Effector memory CD4-positive, alpha-beta T cell (primary cell): ENCODE data around the gene VWA5B1.
"Not testable (repeated sequence)": the region's sequence is repeated elsewhere in the genome, so short reads cannot be mapped to it uniquely, and the experiment has no call there.

Experiments
- DNase-seq, 3 donors: peaks; one replicate each; pipeline ENCODE4 v3.0.0-alpha.2; 2020
- H3K27ac ChIP-seq: 2 replicates; pipeline ENCODE4 v1.7.0; 2013; ENCODE audit warnings: mild to moderate bottlenecking, low read length, moderate library complexity; ENCODE audit not compliant: insufficient read depth, poor library complexity, severe bottlenecking
- H3K27me3 ChIP-seq: replicated peaks from 2 replicates; pipeline ENCODE4 v1.7.0; 2013; ENCODE audit warnings: mild to moderate bottlenecking, low read length; ENCODE audit not compliant: insufficient read depth, control insufficient read depth, poor library complexity, severe bottlenecking
- H3K36me3 ChIP-seq: 2 replicates; pipeline ENCODE4 v1.7.0; 2013; ENCODE audit warnings: mild to moderate bottlenecking, low read length, moderate library complexity; ENCODE audit not compliant: control insufficient read depth, insufficient read depth
- H3K4me1 ChIP-seq: 2 replicates; pipeline ENCODE4 v1.7.0; 2013; ENCODE audit warnings: low read length, mild to moderate bottlenecking; ENCODE audit not compliant: control insufficient read depth, insufficient read depth, poor library complexity, severe bottlenecking
- H3K4me3 ChIP-seq: 2 replicates; pipeline ENCODE4 v1.7.0; 2013; ENCODE audit warnings: low read length, low read depth, mild to moderate bottlenecking; ENCODE audit not compliant: insufficient read depth, poor library complexity, severe bottlenecking
- H3K9me3 ChIP-seq: 2 replicates; pipeline ENCODE4 v1.7.0; 2013; ENCODE audit warnings: mild to moderate bottlenecking, low read length, moderate library complexity; ENCODE audit not compliant: control insufficient read depth

VWA5B1 gene

DNA sequence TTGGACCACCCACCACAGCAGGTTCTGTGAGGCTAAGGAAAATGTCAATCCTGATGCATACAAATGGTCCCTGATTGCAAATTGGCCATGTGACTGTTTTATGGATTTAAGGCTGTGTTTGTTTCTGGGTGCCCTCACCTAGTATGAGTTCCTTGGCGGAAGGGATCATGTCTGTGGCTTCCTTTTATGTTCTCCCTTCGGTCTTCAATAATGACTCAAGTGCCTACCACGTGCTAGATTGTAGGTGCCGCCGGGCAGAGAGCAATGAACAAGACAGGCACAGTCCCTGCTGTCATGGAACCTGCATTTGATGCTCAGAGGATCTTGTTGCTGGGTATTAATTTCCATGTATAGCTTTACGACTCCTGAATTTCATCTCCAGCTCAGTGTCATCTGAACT, 9.8 kb upstream of the VWA5B1 start:
- H3K4me1 ChIP-seq: no peaks in the 10 kb centered on the region
- H3K36me3 ChIP-seq: no peaks in the 10 kb centered on the region
- no peaks in the 10 kb centered on the region for H3K9me3 ChIP-seq
- DNase-seq: no peak
- no peak overlapping the region for H3K27ac ChIP-seq
- no peak overlapping the region for H3K4me3 ChIP-seq
- no peaks in the 10 kb centered on the region for H3K27me3 ChIP-seq

DNA sequence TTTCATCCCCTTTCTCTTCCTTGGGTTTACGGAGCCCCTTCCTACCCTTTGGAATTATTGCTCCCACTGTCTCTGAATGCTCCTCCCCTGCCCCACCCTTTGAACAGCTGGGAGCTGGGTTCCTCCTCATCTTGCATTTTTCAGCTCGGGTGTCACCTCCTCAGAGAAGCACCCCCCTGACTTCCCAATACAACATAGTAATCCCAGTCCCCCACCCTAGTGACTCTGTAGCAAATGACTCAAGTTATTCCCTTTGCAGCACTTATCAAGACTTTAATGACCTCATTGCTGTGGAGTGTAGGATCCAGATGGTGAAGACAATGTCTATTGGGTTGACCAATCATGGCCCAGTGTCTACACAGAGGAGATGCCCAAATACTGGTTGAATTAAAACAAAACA, 8.9 kb upstream of the VWA5B1 start:
- no peaks in the 10 kb centered on the region for H3K36me3 ChIP-seq
- DNase-seq: no peak
- H3K27me3 ChIP-seq: no peaks in the 10 kb centered on the region
- H3K9me3 ChIP-seq: no peaks in the 10 kb centered on the region
- H3K4me3 ChIP-seq: no peak overlapping the region
- no peaks in the 10 kb centered on the region for H3K4me1 ChIP-seq
- H3K27ac ChIP-seq: no peak overlapping the region

DNA sequence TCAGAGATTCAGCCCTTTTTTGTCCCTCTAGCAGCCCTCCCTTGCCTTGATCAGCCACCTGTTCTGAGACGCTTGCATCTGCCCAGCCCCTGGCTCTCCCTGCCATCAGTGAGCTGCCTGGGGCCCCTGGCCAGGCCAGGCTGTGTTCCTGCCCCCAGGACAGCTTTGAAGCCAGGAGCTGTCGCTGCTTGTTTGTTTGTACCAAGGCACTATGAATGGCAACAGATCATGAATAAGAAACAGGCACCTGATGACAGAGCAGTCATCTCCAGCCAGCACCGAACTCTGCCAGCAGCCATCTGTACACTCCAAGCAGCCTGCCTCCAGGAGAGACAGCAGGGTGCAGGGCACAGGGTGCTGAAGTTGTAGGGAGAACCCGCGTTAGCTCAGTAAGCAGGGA, 8.1 kb upstream of the VWA5B1 start:
- H3K27me3 ChIP-seq: no peaks in the 10 kb centered on the region

DNA sequence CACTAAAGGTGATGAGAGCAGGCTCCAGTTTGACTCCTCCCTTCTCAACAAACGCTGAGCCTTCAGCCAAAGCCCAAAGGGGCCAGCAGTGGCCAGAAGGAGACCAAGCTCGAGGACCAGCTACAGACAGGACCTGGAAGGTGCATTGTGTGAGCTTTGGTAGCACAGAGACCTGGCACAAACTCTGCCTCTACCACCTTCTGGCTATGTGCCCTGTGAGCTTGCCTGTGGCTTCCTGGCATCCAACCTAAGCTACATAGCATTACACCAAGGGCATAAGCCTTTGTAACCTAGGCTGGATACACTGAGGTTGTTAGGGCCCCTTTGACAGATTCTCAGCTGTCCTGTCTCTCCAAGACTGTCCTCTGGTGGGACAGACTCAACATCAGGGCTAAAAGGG, 6.6 kb upstream of the VWA5B1 start:
- DNase-seq: no peak
- Histone ChIP-seq H3K4me3 (no peak overlapping the region), H3K9me3 (no peaks in the 10 kb centered on the region), H3K27me3 (peaks cover 3% of the 10 kb centered on the region), H3K27ac (no peak overlapping the region), H3K4me1 (no peaks in the 10 kb centered on the region), H3K36me3 (no peaks in the 10 kb centered on the region)

More for the DNA sequence above, 8.1 kb upstream of the VWA5B1 start:
- no peak overlapping the region for H3K27ac ChIP-seq
- H3K36me3 ChIP-seq: no peaks in the 10 kb centered on the region
- H3K4me1 ChIP-seq: no peaks in the 10 kb centered on the region
- H3K4me3 ChIP-seq: no peak overlapping the region
- H3K9me3 ChIP-seq: no peaks in the 10 kb centered on the region
- DNase-seq: no peak

DNA sequence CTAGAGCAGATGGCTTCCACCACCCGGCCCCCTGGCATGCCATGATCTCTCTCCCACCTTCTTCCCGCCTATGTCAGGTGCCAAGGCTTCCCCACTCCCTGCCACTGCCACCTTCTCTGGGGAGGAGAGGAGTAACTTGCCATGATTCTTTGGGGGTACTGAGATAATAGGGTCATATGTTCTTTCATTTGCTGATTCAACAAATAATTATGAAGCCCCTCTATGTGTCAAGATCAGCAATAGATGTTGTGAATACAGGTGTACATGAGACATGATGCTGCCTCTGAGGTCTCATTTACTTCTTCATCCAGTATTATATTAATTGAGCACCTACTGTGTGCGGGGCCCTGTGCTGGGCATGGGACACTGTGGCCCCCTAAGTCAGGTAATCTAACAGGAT, 6.0 kb upstream of the VWA5B1 start:
- Histone ChIP-seq H3K4me1 (no peaks in the 10 kb centered on the region), H3K27me3 (peaks cover 7% of the 10 kb centered on the region), H3K27ac (no peak overlapping the region), H3K4me3 (no peak overlapping the region), H3K9me3 (no peaks in the 10 kb centered on the region), H3K36me3 (no peaks in the 10 kb centered on the region)
- no peak for DNase-seq

DNA sequence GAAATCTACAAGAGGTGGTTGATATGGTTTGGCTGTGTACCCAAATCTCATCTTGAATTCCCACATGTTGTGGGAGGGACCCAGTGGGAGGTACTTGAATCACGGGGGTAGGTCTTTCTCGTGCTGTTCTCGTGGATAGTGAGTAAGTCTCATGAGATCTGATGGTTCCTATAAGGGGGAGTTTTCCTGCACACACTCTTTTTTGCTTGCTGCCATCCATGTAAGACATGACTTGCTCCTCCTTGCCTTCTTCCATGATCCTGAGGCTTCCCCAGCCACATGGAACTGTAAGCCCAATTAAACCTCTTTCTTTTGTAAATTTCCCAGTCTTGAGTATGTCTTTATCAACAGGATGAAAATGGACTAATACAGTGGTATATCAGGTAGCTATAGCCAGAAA, 5.2 kb upstream of the VWA5B1 start:
- H3K36me3 ChIP-seq: no peaks in the 10 kb centered on the region
- no peak for DNase-seq
- no peaks in the 10 kb centered on the region for H3K9me3 ChIP-seq
- no peak overlapping the region for H3K4me3 ChIP-seq
- no peaks in the 10 kb centered on the region for H3K4me1 ChIP-seq
- H3K27ac ChIP-seq: no peak overlapping the region
- peaks cover 10% of the 10 kb centered on the region for H3K27me3 ChIP-seq

DNA sequence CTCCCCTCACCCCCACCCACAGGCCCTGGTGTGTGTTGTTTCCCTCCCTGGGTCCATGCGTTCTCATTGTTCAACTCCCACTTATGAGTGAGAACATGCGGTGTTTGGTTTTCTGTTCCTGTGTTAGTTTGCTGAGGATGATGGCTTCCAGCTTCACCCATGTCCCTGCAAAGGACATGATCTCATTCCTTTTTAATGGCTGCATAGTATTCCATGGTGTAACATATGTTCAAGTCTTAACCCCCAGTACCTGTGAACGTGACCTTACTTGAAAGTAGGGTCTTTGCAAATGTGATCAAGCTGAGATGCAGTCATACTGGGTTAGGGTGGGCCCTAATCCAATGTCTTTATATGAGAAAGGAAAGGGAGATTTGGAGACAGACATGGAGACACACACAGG, 3.0 kb upstream of the VWA5B1 start:
- peaks cover 20% of the 10 kb centered on the region for H3K27me3 ChIP-seq
- H3K36me3 ChIP-seq, H3K4me3 ChIP-seq, H3K4me1 ChIP-seq, DNase-seq, H3K27ac ChIP-seq, H3K9me3 ChIP-seq: not testable (repeated sequence)

DNA sequence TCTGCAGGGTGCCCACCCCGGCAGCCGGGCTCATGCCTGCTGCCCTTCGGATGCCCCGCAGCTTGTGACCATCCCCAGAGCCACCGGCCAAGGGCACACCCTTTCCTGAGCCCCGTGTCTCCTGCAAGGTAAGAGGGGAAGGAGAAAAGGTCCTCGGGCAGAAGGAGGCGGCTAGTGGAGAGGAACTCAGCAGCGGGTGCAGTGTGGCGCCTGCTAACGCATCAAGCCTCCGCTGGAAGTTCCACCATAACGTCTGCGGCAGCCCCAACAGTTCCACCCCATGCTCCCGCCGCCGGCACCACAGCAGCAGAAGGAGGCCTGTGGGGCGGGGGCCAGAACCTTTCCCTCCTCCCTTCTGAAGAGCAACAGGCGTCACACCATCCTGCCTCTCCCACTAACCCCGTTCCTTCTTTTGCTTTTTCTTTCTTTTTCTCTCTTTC, 990 bp downstream of the VWA5B1 start:
- H3K27me3 ChIP-seq: peaks cover 24% of the 10 kb centered on the region
- no peak for DNase-seq
- peaks cover 3% of the 10 kb centered on the region for H3K4me1 ChIP-seq
- H3K9me3 ChIP-seq: no peaks in the 10 kb centered on the region
- H3K4me3 ChIP-seq: no peak overlapping the region
- no peak overlapping the region for H3K27ac ChIP-seq
- H3K36me3 ChIP-seq: no peaks in the 10 kb centered on the region

DNA sequence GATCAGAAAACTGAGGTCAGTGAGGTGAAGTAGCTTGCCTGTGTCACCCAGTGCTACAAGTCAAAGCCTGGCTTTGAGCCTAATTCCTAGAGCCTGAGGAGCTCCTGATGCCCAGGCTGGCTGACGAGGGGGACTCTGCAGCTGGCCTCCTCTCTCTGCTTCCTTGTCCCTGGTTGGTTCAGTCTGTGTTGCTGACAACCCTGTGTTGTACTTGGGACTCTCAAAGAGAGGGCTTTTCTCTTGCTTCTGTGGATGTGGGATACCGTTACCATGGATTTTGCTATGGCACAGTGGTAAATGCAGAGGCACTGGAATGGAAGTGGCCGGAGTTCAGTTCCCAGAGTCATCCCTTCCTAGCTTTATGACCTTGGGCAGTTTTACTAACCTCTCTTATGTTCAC, 8.0 kb downstream of the VWA5B1 start:
- H3K4me1 ChIP-seq: no peaks in the 10 kb centered on the region
- no peak overlapping the region for H3K4me3 ChIP-seq
- no peaks in the 10 kb centered on the region for H3K9me3 ChIP-seq
- H3K27me3 ChIP-seq: peaks cover under 1% of the 10 kb centered on the region
- H3K27ac ChIP-seq: no peak overlapping the region
- no peaks in the 10 kb centered on the region for H3K36me3 ChIP-seq
- DNase-seq: no peak

DNA sequence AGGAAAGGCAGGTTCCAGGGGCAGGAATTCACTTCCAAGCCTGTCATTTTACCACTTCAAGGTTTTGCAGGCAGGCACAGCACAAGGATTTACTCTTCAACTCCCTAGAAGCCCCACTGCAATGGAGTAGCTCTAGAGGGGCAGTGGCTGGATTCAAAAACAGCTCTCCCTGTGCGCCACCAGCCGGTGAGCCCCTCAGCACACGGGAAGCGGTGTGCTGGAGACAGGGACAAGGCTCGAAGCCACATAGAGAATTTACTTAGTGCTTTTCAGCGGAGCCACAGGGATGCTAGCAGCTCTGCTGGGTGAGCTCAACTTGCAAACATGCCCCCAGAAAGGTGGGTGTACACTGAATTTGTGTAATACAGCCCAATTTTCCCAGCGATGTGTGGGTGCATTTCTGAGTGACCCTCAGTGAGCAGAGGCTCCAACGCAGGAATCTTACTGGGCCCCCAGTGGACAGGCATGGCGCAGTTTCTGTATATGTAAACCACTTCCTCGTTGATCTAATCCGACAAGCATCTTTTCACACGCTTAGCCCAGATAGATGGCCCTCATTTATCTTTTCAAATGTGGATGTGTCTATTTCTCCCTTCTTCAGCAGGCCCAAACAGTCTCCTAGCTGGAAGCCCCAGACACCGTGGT, 10.9 kb downstream of the VWA5B1 start:
- H3K9me3 ChIP-seq: no peaks in the 10 kb centered on the region
- no peaks in the 10 kb centered on the region for H3K27me3 ChIP-seq
- no peak for DNase-seq
- no peaks in the 10 kb centered on the region for H3K4me1 ChIP-seq
- no peak overlapping the region for H3K4me3 ChIP-seq
- no peaks in the 10 kb centered on the region for H3K36me3 ChIP-seq
- H3K27ac ChIP-seq: no peak overlapping the region
